Stimulated activated CD4-positive, alpha-beta T cell treated with anti-CD3 and anti-CD28 coated beads, Interleukin-15, amount 100 ng/mL, for 24 hours (primary cell): ENCODE measurements around the gene LCN12.

Source experiments
- DNase-seq: peaks from one replicate; pipeline ENCODE4 v3.0.0-alpha.2; 2020

LCN12 gene

GRCh38 chr9:136927343-136928271, 24.5 kb upstream of the LCN12 start:
- DNase-seq, result no peak

DNA sequence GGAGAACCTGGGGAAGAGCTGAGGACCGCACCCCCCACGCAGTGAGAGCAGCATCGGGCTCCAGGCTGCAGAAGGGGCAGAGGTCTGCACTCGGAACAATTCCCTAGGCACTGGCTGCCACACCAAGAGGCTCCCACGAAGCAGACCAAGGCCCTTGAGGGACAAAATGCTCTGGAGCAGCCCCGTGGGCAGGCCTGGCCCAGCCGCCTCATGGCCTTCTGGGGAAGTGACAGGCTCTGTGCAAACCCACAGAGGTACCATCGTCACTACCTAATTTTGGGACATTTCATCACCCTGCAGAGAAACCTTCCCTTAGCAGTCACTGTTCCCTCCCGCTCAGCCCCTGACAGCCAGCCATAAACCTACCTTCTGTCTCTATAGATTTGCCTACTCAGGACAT, 23.5 kb upstream of the LCN12 start:
- no peak for DNase-seq

DNA sequence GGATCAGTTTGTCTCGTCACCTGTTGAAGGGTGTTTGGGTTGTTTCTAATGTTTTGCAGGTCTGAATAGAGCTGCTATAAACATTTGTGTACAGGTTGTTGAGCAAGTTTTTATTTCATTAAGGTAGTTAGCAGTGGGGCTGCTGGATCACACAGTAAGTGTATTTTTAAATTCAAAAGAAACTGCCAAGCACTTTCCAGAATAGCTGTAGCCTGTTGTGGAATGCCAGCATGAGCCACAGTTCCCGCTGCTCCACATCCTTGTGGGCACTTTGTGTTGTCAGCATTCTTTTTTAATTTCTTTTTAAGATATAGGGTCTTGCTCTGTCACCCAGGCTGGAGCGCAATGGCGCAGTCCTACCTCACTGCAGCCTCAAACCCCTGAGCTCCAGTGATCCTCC, 22.1 kb upstream of the LCN12 start:
- no peak for DNase-seq

- no peak for DNase-seq
Measured at GRCh38 chr9:136931611-136932130, 20.4 kb upstream of the LCN12 start.

DNA sequence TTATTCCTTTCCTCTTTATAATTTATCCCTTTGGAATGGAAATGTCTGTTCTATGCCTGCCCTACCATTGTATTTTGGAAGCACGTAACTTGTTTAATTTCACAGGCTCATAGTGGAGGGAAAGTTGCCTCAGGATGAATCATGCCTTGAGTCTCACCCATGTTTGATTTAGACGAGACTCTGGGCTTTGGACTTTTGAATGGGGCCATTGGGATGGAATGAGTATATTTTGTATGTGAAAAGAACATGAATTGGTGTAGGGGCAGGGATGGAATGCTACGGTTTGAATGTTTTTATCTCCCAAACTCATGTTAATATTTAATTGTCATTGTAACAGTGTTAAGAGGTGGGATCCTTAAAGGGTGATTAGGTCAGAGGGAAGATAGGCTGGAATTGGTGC, 17.8 kb upstream of the LCN12 start:
- DNase-seq, result no peak

DNA sequence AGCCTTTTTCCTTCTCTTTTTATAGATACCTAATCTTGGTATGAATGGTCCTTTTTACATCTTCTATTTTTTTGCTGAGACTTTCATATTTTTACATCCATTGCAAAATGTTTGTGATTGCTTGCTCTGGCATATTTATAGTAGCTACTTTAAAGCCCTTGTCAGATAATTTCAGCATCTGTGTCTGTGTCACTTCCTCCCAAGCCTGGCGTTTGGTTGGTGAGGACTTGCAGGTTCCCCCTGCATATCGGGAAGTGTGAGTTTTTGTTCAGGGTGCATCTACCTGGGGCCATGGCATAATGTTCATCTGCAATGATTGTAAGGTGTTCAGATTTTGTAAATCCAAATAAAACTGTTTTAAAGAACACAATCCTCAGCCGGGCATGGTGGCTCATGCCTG, 16.4 kb upstream of the LCN12 start:
- no peak for DNase-seq

DNA sequence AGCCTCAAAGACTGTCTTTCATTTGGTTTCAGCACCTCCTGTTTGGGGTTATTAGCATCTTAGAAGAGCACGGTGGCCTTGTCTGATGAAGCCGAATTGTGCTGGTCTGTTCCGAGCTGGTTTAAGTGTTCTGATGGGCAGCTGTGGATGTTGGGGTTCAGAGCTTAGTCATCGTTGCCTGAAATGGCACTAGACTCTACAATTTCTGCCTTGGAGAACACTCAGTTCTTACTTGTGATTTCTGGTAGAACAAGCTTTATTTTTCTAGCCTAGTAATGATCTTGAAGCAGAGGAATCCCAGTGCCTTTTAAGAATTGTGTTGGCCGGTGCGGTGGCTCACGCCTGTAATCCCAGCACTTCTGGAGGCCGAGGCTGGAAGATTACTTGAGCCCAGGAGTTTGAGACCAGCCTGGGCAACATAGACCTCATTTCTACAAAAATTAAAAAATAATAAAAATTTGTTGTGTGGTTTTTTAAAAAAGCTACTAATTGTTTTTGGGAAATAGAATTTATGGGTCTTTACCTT, 15.4 kb upstream of the LCN12 start:
- DNase-seq, result no peak

DNA sequence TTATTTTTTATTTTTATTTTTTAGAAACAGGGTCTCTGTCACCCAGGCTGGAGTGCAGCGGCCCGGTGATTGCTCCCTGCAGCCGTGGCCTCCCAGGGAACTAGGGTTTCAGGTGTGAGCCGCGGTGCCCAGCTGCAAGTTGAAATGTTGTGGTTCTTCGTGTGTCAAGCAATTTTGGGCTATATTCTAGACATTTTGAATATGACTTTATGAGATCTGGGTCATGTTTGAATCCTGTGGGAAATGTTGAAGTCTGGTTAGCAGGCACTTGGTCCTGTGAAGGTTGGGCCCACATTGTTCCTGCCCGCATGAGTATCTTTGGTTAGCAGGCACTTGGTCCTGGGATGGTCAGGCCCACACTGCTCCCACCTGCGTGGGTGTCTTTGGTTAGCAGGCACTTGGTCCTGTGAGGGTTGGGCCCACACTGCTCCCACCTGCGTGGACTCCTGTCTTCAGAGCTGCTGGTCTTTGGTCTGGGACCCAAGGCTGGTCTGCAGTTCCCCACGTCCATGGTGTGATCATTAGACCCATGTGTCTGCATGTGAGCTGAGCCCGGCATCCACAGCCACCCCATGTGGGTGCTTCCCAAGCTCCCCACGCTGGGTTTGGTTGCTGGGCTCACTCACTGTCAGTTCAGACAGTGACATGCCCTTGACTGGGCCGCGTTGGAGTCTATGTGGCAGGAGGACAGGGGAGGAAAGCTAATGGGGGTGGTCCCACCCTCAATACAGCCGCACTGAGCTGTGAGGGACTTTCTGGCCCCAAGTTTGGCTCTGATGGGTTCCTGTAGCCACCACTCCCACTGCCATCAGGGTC, 14.7 kb upstream of the LCN12 start:
- DNase-seq, result no peak

GRCh38 chr9:136939431-136939995, 12.6 kb upstream of the LCN12 start:
- DNase-seq, result no peak

GRCh38 chr9:136939996-136940525, 12.0 kb upstream of the LCN12 start:
- no peak for DNase-seq

DNA sequence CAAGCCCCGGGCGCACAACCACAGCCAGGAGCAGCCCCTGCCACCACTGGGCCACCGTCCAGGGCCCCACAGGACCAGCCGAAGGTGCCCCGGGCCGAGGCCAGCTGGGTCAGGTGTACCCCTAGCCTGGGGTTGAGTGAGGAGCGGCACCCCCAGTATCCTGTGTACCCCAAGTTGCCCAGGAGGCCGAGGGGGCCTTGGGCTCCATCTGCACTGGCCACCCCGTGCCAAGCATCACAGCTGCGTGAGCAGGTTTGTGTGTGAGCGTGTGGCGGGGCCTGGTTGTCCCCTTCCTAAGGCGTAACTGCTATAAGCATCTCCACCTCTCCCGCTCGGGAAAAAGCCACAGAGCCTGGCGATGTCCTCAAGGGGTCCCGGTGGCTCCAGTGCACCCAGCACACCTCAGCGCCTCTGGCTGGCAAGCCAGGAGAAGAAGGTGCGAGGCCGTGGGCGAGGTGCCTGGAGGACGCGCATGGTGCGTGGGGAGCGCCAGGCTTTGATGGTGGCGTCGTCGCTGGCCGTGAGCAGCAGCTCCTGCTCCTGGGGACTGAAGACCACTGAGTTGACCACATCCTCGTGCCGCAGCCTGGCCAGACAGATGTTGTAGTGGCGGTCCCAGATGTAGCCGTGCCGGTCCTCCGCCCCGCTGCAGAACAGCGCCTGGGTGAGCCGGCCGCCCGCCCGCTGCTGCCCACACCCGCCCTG, 11.4 kb upstream of the LCN12 start:
- DNase-seq, result no peak

GRCh38 chr9:136941231-136942111, 10.6 kb upstream of the LCN12 start:
- DNase-seq, result no peak

DNA sequence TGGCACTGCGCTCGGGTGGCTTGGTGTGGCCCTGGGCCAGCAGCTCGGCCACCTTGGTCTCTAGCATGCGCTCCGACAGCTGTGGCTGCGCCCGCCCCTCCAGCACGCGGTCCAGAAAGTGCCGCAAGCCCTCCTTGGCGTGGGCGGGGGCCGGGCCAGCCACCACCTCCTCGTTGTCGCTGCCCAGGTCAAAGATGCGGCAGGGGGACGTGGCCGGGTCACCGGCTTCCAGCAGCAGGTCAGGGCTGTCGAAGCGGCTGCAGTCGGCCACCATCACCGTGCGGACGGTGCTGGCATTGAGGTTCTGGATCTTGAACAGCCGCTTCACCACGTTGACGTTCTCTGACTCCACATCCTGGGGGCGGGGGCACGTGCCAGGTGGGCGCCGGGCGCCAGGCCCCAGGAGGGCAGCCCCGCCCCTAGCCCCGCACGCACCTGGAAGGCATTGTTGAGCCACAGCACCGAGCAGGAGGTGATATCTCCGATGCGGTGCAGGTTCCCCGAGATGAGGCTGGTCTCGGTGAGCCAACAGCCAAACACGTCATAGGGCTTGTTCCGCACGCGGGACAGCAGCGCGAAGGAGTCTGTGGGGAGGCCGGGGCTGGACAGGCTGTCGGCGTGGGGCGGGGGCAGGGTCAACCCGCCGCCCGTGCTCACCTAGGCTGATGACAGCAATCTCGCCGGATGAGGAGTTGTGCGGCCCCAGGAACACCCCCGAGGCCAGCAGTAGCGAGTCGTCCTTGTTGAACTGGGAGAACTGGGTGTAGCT, 9.8 kb upstream of the LCN12 start:
- DNase-seq, result no peak

GRCh38 chr9:136942881-136943230, 9.2 kb upstream of the LCN12 start:
- no peak for DNase-seq

DNA sequence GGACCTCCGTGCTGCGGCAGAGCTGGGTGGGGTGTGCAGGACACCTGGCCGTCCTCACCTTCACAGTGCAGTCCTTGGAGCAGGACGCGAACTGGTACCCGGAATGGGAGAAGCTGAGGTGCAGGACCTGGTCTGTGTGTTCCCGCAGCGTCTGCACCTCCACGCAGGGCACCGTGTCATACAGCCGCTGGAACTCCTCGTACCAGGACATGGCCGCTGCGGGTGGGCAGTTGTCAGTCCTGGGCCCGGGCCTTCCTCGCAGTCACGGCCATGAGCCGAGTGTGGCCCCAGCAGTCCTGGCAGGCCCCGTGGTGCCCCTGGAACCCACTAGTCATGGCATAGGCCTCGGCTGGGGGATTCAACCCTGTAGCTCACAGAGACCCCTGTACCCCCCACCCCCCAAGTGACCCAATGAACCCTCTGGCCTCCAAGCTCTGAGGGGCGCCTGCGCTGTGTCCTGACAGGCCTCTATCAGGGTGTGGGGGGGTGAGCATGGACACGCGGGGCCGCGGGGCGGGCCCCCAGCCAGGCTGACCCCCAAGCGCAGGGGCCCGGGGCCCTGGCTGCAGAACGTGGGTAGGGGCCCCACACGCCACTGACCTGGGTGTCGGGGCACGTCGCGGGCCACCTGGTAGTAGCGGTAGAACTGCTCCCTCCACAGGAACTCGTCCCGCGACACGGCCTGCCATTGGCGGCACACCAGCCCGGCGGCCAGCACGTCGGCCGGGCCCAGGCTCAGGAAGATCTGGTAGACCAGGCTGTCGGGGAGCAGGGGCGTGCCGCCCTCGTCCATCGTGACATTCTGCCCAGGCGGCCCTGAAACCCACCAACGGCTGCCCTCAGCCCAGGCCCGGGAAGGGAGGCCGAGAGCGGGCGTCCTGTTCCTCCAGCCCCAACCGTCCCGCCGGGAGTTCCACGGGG, 8.5 kb upstream of the LCN12 start:
- DNase-seq, result peak; percentile 53

- DNase-seq, result no peak
Measured at GRCh38 chr9:136944212-136944518, 7.9 kb upstream of the LCN12 start.

DNA sequence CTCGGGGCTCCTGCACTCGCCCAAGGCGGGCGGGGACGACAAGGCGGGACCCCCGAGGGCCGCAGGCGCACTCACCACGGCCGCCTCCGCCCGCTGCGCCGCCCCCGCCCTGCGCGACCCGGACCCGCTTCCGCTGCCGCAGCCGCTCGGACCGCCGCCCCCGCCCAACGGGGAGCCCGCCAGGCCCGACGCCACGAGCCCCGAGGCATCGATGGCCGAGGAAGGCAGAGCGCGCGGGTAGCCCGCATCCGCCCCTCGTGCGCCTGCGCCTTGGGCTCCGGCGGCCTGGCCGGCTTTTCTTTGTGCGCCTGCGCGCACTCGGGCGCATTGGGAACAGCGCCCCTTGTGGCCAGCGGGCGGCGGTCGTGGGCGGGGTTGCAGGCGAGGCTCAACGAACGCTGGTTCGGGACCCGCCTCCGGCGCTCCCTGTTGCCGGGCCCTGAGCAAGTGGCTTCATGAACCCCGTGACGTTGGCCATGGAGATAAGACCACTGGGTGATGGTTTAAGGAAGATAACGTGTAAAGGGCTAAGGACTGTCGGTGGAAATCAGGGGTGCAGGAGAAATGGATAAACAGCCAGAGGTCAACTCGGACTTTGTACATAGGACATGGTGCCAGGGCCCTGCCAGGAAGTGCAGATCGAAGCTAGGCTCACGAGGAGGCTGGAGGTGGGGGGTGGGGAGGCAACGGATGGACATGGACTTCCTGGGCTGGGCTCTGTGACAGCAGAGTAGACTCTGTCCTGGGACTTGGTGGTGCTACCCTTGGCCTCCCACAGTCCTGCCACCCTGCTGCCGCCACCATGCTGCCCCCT, 7.3 kb upstream of the LCN12 start, which contains the start of the genes C8G and FBXW5:
C8G (plus strand) TSS at position 725 of the 814 bp plus-strand sequence; CDS start at position 803, 78 bp downstream.
FBXW5 (minus strand) TSS at position 220 of the 814 bp plus-strand sequence. CDS start 655 bp downstream, outside the sequence.
- peak; percentile 96 for DNase-seq
